ENCODE measurements around the gene DIPK1C.

Gene DIPK1C

GRCh38 chr18:74390900-74391299 lies 66.2 kb downstream of the DIPK1C start:
- in situ Hi-C loops (cut with HindIII; ENCODE audit: low sequenced_read_pairs), result no loop called here
- DNase-seq (ENCODE audit: low read depth, low spot score), result no peak
- H3K4me3 ChIP-seq (ENCODE audit: low read depth, low read length), result no peak overlapping the region
- no peak for TF ChIP-seq CTCF (IDR thresholded peaks at IDR 0.05; ENCODE audit: low read depth, low read length)

- no peak for DNase-seq (ENCODE audit: low read depth, low spot score)
- in situ Hi-C loops (cut with HindIII; ENCODE audit: low sequenced_read_pairs), result no loop called here
- H3K4me3 ChIP-seq (ENCODE audit: low read depth, low read length), result no peak overlapping the region
- no peak for TF ChIP-seq CTCF (IDR thresholded peaks at IDR 0.05; ENCODE audit: low read depth, low read length)
Measured at GRCh38 chr18:74389991-74390390, 67.1 kb downstream of the DIPK1C start.

DNA sequence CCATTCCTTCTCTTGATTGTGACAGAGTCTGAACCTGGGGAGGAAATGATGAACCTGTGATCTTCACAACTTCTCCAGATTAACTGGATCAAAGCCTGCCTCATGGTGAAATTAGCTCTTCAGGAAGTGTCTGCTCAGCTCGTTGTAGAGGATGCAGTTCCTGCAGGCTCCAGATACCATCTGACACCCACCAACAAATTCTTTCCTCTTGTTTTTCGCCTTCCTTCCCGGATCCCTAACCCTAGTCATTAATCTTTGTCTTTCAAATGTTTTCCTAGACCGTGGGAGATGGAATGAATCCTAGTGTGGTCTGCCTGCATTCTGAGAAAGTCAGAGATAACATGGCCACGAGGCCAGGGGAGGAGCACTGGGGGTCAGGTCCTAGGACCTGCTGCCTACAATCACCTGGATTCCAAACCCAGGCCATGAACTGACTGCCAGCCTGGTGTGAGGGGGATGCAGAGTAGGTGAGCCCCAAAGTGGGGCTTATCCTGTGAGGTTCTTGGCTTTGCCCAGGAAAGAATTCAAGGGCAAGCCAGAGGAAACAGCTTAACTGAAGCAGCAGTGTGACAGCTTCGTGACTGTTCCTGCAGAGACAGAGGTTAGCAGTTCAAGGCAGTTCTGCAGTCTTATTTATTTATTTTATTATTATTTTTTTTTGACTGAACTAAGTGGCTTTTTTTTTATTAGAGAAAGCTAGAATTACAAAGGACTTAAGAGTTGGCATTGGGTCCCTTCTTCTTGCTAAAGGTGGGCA lies 67.8 kb downstream of the DIPK1C start:
- in situ Hi-C loops (cut with HindIII; ENCODE audit: low sequenced_read_pairs), result no loop called here
- no peak for DNase-seq (ENCODE audit: low read depth, low spot score)
- H3K4me3 ChIP-seq (ENCODE audit: low read depth, low read length), result no peak overlapping the region

DNA sequence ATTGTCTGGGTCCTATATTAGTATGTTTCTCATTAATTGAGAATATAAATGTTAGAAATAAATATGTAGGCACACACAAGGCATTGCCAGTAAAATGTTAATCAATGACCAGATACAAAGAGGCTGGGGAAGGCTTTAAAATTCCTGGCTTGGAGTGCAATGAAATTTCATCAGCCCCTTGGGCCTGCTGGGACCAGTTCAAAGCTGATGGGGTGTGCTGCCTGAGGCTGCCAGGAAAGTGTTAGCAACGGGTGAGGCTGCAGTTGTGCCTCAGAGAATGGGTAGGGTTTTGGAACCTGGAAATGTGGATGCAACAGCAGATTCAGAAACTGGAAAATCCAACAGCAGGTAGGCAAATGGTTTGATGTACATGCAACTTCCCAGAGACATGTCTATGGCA lies 68.9 kb downstream of the DIPK1C start:
- in situ Hi-C loops (cut with HindIII; ENCODE audit: low sequenced_read_pairs), result no loop called here
- no peak for DNase-seq (ENCODE audit: low read depth, low spot score)
- TF ChIP-seq CTCF (IDR thresholded peaks at IDR 0.05; ENCODE audit: low read depth, low read length), result no peak
- H3K4me3 ChIP-seq (ENCODE audit: low read depth, low read length), result no peak overlapping the region

More for the DNA sequence above, 67.8 kb downstream of the DIPK1C start:
- TF ChIP-seq CTCF (IDR thresholded peaks at IDR 0.05; ENCODE audit: low read depth, low read length), result no peak

DNA sequence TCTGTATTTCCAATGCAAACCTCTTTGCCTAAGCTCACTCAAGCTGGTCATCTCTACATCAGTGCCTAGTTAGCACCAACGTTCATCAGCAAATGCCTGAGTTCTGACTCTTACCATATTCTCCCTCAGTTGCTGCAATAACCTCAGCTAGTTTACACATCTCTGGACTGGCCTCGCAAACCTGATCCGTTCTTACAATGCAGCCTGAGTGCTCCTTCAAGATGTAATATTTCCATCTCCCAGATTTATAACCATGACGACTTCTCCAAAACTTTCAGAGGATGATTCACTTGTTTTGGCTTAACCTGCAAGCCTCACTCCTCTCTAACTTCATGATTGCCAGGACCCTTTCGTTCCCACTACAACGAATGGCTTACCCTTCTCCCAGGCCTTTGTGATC lies 69.7 kb downstream of the DIPK1C start:
- TF ChIP-seq CTCF (IDR thresholded peaks at IDR 0.05; ENCODE audit: low read depth, low read length), result no peak
- no peak overlapping the region for H3K4me3 ChIP-seq (ENCODE audit: low read depth, low read length)
- DNase-seq (ENCODE audit: low read depth, low spot score), result no peak
- in situ Hi-C loops (cut with HindIII; ENCODE audit: low sequenced_read_pairs), result no loop called here

Measured in astrocyte of the spinal cord (primary cell).